ENCODE results near the gene CXCL8. TPM values are rescaled to one million over a fixed set of nuclear protein-coding genes. Genes with fewer than 3 reads are reported as not detected.

Gene CXCL8
- polyA plus RNA-seq, 1 of the 3 experiments (the other 2 are of a cell fraction) = 6.0 TPM

- 0 out of 2 replicates have a peak, but pooled peaks have one; percentile 36 for TF ChIP-seq MAX (IDR thresholded peaks at IDR 0.05; ENCODE audit: low read depth)
- TF ChIP-seq NFIC (IDR thresholded peaks at IDR 0.05; ENCODE audit: borderline replicate concordance) = no peak; the same call in 1 of the 2 replicates
- no peak for TF ChIP-seq MEF2A (IDR thresholded peaks at IDR 0.05; ENCODE audit: borderline replicate concordance, low read depth)
- TF ChIP-seq ELF1 (IDR thresholded peaks at IDR 0.05) = no peak
- TF ChIP-seq RXRA (IDR thresholded peaks at IDR 0.05; ENCODE audit: borderline replicate concordance, low read depth) = no peak
Measured at GRCh38 chr4:73729534-73730165, 10.7 kb upstream of the CXCL8 start (continued).

DNA sequence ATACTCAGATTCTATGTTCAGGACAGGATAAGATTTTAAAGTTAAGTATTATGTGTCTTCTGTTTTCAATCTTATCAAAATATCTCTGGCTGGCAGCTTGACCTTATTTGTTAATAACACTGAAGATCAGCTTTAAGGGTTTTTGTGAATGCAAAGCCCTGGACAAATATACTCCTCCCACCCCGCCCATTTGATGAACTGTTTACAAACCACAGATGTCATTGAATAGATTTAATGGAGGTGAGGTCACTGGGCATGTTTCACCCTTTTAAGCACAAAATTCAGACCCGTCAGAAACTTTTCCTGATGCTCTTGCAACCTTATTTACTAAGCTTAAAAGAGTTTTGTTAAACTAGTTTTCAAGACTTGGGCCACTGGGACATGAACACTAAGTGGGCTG is 10.1 kb upstream of the CXCL8 start:
- H3K9me3 ChIP-seq = no peaks in the 10 kb centered on the region
- H4K20me1 ChIP-seq (ENCODE audit: insufficient read depth) = no peaks in the 10 kb centered on the region
- H3K9ac ChIP-seq = no peak overlapping the region
- ChIA-PET POLR2A (no interaction called here), CTCF (interaction anchor here (0.9 to 2.9 kb wide), 10 partner anchors 12 to 409 kb away, joined by 3 to 55 read pairs (median 4); no protein-coding TSS in a partner anchor)
- no peaks in the 10 kb centered on the region for H3K27me3 ChIP-seq (ENCODE audit: insufficient read depth)
- H3K4me3 ChIP-seq (ENCODE audit: low read depth in 2 of 2, low read length in 1 of 2) = no peak overlapping the region
- H3K79me2 ChIP-seq (ENCODE audit: insufficient read depth) = no peaks in the 10 kb centered on the region
- H2AFZ ChIP-seq (ENCODE audit: low read depth) = peak overlapping the region; percentile 11; the same call in 1 of the 2 replicates
- no peaks in the 10 kb centered on the region for H3K36me3 ChIP-seq (replicated peaks in 1 of 2; ENCODE audit: control insufficient read depth in 1 of 2, insufficient read depth in 2 of 2, low read length in 1 of 2)
- H3K9me2 ChIP-seq = no peaks in the 10 kb centered on the region
- H3F3A ChIP-seq (replicated peaks; ENCODE audit: insufficient read depth) = peaks cover 11% of the 10 kb centered on the region
- no peak for TF ChIP-seq FOXM1 (IDR thresholded peaks at IDR 0.05; ENCODE audit: low read depth)
- TF ChIP-seq TAF1 (IDR thresholded peaks at IDR 0.05; ENCODE audit: borderline replicate concordance, low read depth, low read length) = no peak
- TF ChIP-seq MAX (IDR thresholded peaks at IDR 0.05; ENCODE audit: low read depth) = no peak
- TF ChIP-seq MEF2A (IDR thresholded peaks at IDR 0.05; ENCODE audit: borderline replicate concordance, low read depth) = no peak
- TF ChIP-seq NRF1 (IDR thresholded peaks at IDR 0.05; ENCODE audit: low read depth, low read length) = no peak
- TF ChIP-seq RCOR1 (IDR thresholded peaks at IDR 0.05; ENCODE audit: low read length) = no peak
- TF ChIP-seq FOXJ3 (CRISPR knock-in tag; IDR thresholded peaks at IDR 0.05) = no peak
- TF ChIP-seq NFIC (IDR thresholded peaks at IDR 0.05; ENCODE audit: borderline replicate concordance) = no peak
- TF ChIP-seq YY1 (IDR thresholded peaks at IDR 0.05; ENCODE audit: low read depth) = no peak
- TF ChIP-seq, protein P1, sequence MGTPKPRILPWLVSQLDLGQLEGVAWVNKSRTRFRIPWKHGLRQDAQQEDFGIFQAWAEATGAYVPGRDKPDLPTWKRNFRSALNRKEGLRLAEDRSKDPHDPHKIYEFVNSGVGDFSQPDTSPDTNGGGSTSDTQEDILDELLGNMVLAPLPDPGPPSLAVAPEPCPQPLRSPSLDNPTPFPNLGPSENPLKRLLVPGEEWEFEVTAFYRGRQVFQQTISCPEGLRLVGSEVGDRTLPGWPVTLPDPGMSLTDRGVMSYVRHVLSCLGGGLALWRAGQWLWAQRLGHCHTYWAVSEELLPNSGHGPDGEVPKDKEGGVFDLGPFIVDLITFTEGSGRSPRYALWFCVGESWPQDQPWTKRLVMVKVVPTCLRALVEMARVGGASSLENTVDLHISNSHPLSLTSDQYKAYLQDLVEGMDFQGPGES (IDR thresholded peaks at IDR 0.05; ENCODE audit: low read depth, low read length) = no peak
- TF ChIP-seq JUND (IDR thresholded peaks at IDR 0.05) = no peak
- TF ChIP-seq SMC3 (IDR thresholded peaks at IDR 0.05; ENCODE audit: low read depth, low read length) = no peak
- TF ChIP-seq RXRA (IDR thresholded peaks at IDR 0.05; ENCODE audit: borderline replicate concordance, low read depth) = no peak
- no peak overlapping the region for H3K4me2 ChIP-seq
- H3K27ac ChIP-seq (ENCODE audit: low read depth in 2 of 2, low read length in 1 of 2) = no peak overlapping the region
- WGBS (ENCODE audit: low lambda C conversion rate) = 42% methylated on average over 2 of the region's 2 CpGs
- DNase-seq = no peak
- H3K4me1 ChIP-seq (ENCODE audit: control insufficient read depth in 1 of 2, insufficient read depth in 2 of 2, low read depth in 1 of 2, low read length in 1 of 2) = peaks cover 0 to 9% of the 10 kb centered on the region in 2 experiments; a peak in 1 of 4 replicates

DNA sequence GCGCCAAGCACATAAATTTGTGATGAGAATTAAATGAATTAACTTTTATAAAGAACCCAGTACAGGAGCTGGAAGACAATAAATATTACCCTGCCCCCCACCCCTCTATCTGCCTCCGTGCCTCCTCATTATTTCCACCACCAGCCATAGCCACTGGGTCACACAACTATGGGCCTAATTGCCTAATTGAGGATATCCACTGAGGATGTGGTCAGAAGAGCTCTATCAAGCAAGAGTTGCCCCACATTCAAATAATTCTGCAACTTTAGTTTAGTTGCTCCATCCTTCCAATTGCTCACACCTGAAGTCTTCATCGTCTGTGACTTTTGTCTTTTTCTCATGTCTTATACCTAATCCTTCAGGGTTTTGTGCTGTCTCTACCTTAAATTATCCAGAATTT is 9.5 kb upstream of the CXCL8 start:
- ChIA-PET POLR2A (no interaction called here), CTCF (interaction anchor here (0.9 to 2.9 kb wide), 3 partner anchors 32 to 403 kb away, joined by 3 to 55 read pairs (median 4); no protein-coding TSS in a partner anchor)
- Histone ChIP-seq H3K9me2 (no peaks in the 10 kb centered on the region), H3K36me3 (replicated peaks in 1 of 2; ENCODE audit: control insufficient read depth in 1 of 2, insufficient read depth in 2 of 2, low read length in 1 of 2) (no peaks in the 10 kb centered on the region), H3K4me2 (no peak overlapping the region), H3K27ac (ENCODE audit: low read depth in 2 of 2, low read length in 1 of 2) (no peak overlapping the region), H3K79me2 (ENCODE audit: insufficient read depth) (no peaks in the 10 kb centered on the region), H2AFZ (ENCODE audit: low read depth) (0 out of 2 replicates have a peak overlapping the region, but pooled peaks have one; percentile 11), H3K4me1 (ENCODE audit: control insufficient read depth in 1 of 2, insufficient read depth in 2 of 2, low read depth in 1 of 2, low read length in 1 of 2) (peaks cover 0 to 9% of the 10 kb centered on the region in 2 experiments; a peak in 1 of 4 replicates), H3K9me3 (no peaks in the 10 kb centered on the region), H3K4me3 (ENCODE audit: low read depth in 2 of 2, low read length in 1 of 2) (no peak overlapping the region), H3F3A (replicated peaks; ENCODE audit: insufficient read depth) (peaks cover 6% of the 10 kb centered on the region), H3K9ac (no peak overlapping the region), H4K20me1 (ENCODE audit: insufficient read depth) (no peaks in the 10 kb centered on the region), H3K27me3 (ENCODE audit: insufficient read depth) (no peaks in the 10 kb centered on the region)
- WGBS (ENCODE audit: low lambda C conversion rate) = 59% methylated on average over 3 of the region's 3 CpGs
- DNase-seq = no peak
- no peak for TF ChIP-seq POLR2AphosphoS5 (IDR thresholded peaks at IDR 0.05; ENCODE audit: low read depth, low read length)
- TF ChIP-seq RFX5 (IDR thresholded peaks at IDR 0.05; ENCODE audit: low read length) = no peak
- TF ChIP-seq NRF1 (IDR thresholded peaks at IDR 0.05; ENCODE audit: low read depth, low read length) = no peak
- TF ChIP-seq RAD21 (IDR thresholded peaks at IDR 0.05; ENCODE audit: low read length) = no peak
- TF ChIP-seq, protein P2, sequence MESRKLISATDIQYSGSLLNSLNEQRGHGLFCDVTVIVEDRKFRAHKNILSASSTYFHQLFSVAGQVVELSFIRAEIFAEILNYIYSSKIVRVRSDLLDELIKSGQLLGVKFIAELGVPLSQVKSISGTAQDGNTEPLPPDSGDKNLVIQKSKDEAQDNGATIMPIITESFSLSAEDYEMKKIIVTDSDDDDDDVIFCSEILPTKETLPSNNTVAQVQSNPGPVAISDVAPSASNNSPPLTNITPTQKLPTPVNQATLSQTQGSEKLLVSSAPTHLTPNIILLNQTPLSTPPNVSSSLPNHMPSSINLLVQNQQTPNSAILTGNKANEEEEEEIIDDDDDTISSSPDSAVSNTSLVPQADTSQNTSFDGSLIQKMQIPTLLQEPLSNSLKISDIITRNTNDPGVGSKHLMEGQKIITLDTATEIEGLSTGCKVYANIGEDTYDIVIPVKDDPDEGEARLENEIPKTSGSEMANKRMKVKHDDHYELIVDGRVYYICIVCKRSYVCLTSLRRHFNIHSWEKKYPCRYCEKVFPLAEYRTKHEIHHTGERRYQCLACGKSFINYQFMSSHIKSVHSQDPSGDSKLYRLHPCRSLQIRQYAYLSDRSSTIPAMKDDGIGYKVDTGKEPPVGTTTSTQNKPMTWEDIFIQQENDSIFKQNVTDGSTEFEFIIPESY (IDR thresholded peaks at IDR 0.05; ENCODE audit: borderline replicate concordance, low read depth) = no peak
- TF ChIP-seq MXI1 (IDR thresholded peaks at IDR 0.05; ENCODE audit: low read depth, low read length) = no peak
- no peak for TF ChIP-seq YY1 (IDR thresholded peaks at IDR 0.05; ENCODE audit: low read depth)
- TF ChIP-seq, protein P3, sequence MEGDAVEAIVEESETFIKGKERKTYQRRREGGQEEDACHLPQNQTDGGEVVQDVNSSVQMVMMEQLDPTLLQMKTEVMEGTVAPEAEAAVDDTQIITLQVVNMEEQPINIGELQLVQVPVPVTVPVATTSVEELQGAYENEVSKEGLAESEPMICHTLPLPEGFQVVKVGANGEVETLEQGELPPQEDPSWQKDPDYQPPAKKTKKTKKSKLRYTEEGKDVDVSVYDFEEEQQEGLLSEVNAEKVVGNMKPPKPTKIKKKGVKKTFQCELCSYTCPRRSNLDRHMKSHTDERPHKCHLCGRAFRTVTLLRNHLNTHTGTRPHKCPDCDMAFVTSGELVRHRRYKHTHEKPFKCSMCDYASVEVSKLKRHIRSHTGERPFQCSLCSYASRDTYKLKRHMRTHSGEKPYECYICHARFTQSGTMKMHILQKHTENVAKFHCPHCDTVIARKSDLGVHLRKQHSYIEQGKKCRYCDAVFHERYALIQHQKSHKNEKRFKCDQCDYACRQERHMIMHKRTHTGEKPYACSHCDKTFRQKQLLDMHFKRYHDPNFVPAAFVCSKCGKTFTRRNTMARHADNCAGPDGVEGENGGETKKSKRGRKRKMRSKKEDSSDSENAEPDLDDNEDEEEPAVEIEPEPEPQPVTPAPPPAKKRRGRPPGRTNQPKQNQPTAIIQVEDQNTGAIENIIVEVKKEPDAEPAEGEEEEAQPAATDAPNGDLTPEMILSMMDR (IDR thresholded peaks at IDR 0.05) = no peak
